Astrocyte of the cerebellum (primary cell): ENCODE measurements around the gene BDH1.

ENCODE experiments used
- DNase-seq: peaks from one replicate; pipeline ENCODE4 v3.0.0-alpha.2; 2011; ENCODE audit warnings: low read depth
- H3K4me3 ChIP-seq: 2 replicates; pipeline ENCODE4 v1.5.1; 2011; ENCODE audit warnings: mild to moderate bottlenecking, low read depth, low read length, moderate library complexity
- in situ Hi-C: cut with HindIII; loops from 2 replicates; pipeline ENCODE4 v1.10.0; 2017; ENCODE audit warnings: low sequenced_read_pairs
- TF ChIP-seq, protein P1 (sequence below): IDR thresholded peaks from 2 replicates; pipeline ENCODE4 v1.5.1; 2012; ENCODE audit warnings: low read length, low read depth, moderate library complexity, mild to moderate bottlenecking; ENCODE audit errors: missing control alignments

BDH1 gene

DNA sequence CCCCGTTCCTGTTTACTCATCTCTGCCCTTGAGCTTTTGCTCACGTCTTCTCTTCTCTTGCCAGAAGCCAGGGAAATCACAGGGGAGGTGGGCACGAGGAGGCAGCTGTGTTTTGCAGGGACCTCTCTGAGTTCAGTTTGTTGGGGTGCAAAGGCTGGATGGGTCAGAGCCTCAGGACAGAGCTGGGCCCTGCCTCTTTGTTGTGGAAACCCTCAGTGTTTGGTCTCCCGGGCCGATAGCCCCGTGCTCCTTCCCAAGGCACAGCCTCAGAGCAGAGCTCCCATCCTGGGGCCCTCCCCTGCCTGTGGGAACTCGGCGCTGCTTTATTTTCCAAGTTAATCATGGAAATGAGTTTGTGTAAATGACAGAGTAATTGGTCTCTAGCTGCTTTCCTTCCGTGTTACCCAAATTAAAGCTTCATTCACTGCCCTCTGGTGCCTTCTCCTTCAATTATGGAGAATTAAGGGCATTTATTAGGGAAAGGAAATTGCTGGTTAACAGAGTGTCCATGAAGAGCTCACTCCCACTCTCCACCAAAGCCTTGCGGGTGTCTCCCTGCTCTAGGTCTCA is 40.9 kb downstream of the BDH1 start:
- H3K4me3 ChIP-seq, result no peak overlapping the region
- in situ Hi-C loops, result loop anchor here (10.0 kb wide), 1 partner anchor 60 kb away; no protein-coding TSS in a partner anchor
- TF ChIP-seq, protein P1, sequence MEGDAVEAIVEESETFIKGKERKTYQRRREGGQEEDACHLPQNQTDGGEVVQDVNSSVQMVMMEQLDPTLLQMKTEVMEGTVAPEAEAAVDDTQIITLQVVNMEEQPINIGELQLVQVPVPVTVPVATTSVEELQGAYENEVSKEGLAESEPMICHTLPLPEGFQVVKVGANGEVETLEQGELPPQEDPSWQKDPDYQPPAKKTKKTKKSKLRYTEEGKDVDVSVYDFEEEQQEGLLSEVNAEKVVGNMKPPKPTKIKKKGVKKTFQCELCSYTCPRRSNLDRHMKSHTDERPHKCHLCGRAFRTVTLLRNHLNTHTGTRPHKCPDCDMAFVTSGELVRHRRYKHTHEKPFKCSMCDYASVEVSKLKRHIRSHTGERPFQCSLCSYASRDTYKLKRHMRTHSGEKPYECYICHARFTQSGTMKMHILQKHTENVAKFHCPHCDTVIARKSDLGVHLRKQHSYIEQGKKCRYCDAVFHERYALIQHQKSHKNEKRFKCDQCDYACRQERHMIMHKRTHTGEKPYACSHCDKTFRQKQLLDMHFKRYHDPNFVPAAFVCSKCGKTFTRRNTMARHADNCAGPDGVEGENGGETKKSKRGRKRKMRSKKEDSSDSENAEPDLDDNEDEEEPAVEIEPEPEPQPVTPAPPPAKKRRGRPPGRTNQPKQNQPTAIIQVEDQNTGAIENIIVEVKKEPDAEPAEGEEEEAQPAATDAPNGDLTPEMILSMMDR, result no peak
- DNase-seq, result no peak

DNA sequence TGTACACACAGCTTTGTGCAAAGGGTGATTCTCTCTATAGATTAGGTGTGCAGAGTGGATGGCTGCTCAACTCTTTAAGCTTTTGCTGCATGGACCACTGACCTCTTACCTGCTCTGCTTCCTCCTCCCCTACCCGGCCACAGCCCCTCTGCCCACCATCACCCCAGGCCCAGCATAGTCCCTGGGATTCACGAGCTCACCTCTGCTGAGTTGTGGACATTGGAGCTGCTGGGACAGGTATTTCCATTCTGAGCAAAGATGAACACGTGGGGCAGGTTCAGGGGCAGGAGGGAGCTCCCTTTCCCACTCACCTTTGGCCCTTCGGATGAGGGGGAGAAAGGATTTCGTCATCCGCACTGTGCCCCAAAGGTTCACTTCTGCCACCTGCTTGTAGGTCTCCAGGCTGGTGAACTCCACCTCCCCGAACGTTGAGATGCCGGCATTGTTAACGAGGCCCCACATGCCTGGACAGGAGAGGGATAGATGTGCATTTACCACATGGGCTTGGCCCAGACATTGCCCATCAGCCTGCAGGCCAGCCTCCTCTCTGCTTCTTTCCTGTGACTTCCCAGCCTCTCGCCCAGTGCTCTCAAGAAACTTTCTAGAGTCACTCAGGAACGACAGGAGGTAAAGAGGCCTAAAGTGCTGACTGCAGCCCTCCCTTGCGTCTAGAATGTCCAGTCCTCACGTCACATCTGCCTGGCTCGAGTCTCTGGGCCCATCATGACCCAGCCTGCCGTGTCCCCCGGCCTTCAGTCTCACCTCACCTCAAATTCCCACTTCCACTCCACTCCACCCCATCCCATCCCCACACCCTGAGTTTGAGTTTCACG is 41.6 kb downstream of the BDH1 start:
- DNase-seq, result no peak
- TF ChIP-seq, protein P1, result no peak
- H3K4me3 ChIP-seq, result no peak overlapping the region
- in situ Hi-C loops, result loop anchor here (10.0 kb wide), 1 partner anchor 61 kb away; no protein-coding TSS in a partner anchor

DNA sequence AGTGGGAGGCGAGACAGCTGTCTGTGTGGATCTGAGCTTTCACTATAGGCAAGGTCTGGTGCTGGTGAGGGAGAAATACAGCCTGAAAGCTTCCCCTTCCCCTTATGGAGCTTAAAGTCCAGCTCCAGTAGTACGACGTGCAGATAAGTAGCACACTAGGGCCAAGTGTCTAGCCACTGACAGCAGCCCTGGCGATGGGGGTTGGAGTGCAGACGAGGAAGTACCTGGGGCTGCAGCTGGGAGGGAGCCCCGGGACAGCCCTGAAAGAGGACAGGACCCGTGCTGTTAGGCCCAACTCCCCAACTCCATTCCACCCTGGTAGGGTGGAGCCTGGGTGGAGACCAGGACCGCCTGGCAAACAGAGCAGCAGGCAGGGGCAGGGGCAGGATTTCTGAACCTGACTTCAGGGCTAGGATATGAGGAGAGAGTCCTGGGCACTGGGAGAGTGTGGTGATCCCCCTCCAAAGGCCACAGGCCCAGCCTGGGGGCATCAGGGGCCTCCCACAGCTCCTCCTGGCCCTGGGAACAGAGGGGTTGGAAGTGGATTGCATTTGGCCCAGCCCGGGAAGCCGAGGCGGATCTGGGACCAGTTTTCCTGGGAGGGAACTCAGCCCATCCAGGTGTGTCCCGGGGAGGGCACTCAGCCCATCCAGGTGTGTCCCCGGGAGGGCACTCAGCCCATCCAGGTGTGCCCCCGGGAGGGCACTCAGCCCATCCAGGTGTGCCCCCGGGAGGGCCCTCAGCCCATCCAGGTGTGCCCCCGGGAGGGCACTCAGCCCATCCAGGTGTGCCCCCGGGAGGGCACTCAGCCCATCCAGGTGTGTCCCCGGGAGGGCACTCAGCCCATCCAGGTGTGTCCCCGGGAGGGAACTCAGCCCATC is 42.8 kb downstream of the BDH1 start:
- in situ Hi-C loops, result loop anchor here (10.0 kb wide), 1 partner anchor 62 kb away; no protein-coding TSS in a partner anchor
- DNase-seq, result no peak

DNA sequence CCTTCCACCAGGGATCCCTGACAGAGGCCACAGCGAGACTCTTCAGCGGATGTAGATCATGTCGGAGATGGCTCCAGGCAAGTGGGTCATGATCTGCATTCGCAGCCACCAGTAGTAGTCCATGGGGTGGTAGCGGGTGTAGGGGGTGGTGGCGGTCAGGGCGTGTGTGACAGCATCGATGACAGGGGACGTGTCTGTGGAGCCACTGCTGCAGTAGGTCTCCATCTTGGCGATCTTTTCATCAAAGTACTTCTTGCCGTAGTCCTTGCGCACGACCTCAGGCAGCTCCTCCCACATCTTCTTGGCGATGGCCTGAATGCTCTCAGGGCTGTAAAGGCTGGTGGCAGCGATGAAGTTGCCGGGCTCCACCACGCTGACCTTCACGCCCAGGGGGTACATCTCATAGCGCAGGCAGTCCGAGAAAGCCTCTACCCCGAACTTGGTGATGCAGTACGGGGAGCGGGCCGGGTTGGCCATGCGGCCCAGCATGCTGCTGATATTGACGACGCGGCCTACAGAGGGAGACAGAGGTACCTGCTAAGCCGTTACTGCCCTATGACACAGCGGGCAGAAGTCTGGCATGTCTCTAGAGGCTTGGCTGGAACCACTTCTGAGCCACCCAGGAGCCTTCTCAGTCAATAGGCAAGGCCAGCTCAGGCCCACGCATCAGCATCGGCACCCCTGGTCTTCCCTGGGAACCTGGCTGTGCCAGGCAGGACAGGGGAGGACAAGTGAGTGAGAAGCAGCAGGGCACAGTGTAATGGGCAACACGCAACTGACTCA is 43.7 kb downstream of the BDH1 start:
- TF ChIP-seq, protein P1, result no peak
- in situ Hi-C loops, result loop anchor here (10.0 kb wide), 1 partner anchor 63 kb away; no protein-coding TSS in a partner anchor
- H3K4me3 ChIP-seq, result no peak overlapping the region
- DNase-seq, result no peak

More for the DNA sequence above, 42.8 kb downstream of the BDH1 start:
- no peak overlapping the region for H3K4me3 ChIP-seq
- TF ChIP-seq, protein P1, result no peak

- in situ Hi-C loops, result loop anchor here (10.0 kb wide), 1 partner anchor 64 kb away; no protein-coding TSS in a partner anchor
- no peak for DNase-seq
- H3K4me3 ChIP-seq, result no peak overlapping the region
- TF ChIP-seq, protein P1, result no peak
Observed at GRCh38 chr3:197511130-197511529, 44.6 kb downstream of the BDH1 start.
